HepG2 (cell line): ENCODE data around the gene TOM1L2. TPM values are rescaled to one million over a fixed set of nuclear protein-coding genes. Genes with fewer than 3 reads are reported as not detected.

Experiments used
- ATAC-seq: fragments of 200-7000 bp; cut with Tn5 transposase; 3 replicates; pipeline ENCODE4 v1.9.1; 2020; ENCODE audit warnings: mild to moderate bottlenecking, moderate library complexity
- BruUV-seq: library from RNA; stranded (reverse); fragments of 400-500 nt; replicated peaks from 2 replicates; lab custom pipeline; 2021; lab: Mats Ljungman, UMichigan
- CTCF ChIA-PET: fragments of 300-600 bp; formaldehyde crosslinking; extraction: SDS; loops from one replicate; lab custom pipeline; 2021; ENCODE audit warnings: low total read pairs, inconsistent platforms, low intra/inter-chr PET ratio; lab: Yijun Ruan, JAX
- POLR2A ChIA-PET: fragments of 350-600 bp; sonication (Branson Sonifier 250); formaldehyde crosslinking; loops from one replicate; lab custom pipeline; 2020; ENCODE audit warnings: antibody characterized with exemption, inconsistent platforms; lab: Yijun Ruan, JAX
- DNase-seq: peaks from one replicate; pipeline ENCODE4 v3.0.0-alpha.2; 2015; ENCODE audit warnings: low spot score
- FAIRE-seq: peaks from 3 replicates; lab custom pipeline; 2011; peaks lifted over from hg19 to GRCh38; lab: Jason Lieb, UNC
- H2AFZ ChIP-seq: one replicate; pipeline ENCODE4 v1.6.1; 2011; ENCODE audit warnings: low read length, inconsistent platforms
- H3K27ac ChIP-seq: fragments of 300-600 bp; 3 replicates; pipeline ENCODE4 v1.8.0; 2011; ENCODE audit warnings: mixed run types, mild to moderate bottlenecking, mixed read lengths, low read length, inconsistent platforms; ENCODE audit not compliant: insufficient read depth; ENCODE audit errors: extremely low read length
- H3K27me3 ChIP-seq, 2 experiments: fragments of 200-600 bp in 1 of 2; 2 replicates in 1 of 2; 3 replicates in 1 of 2; pipeline versions ENCODE4 v1.6.0 to v1.8.0; 2011; ENCODE audit warnings: low read length in 2 of 2, mild to moderate bottlenecking in 2 of 2, moderate library complexity in 2 of 2, inconsistent platforms in 1 of 2; ENCODE audit not compliant: insufficient read depth in 2 of 2, control insufficient read depth in 1 of 2
- H3K36me3 ChIP-seq, 2 experiments: fragments of 200-600 bp in 1 of 2; replicated peaks in 1 of 2; 2 replicates in 1 of 2; 3 replicates in 1 of 2; pipeline versions ENCODE4 v1.5.1 to v1.8.0; 2011; ENCODE audit warnings: low read length in 2 of 2, inconsistent platforms in 1 of 2; ENCODE audit not compliant: insufficient read depth in 2 of 2, control insufficient read depth in 1 of 2
- H3K4me1 ChIP-seq: 2 replicates; pipeline ENCODE4 v1.5.1; 2012; ENCODE audit warnings: low read length, inconsistent platforms; ENCODE audit not compliant: insufficient read depth
- H3K4me2 ChIP-seq: 2 replicates; pipeline ENCODE4 v1.6.0; 2011; ENCODE audit warnings: low read depth, low read length, inconsistent platforms
- H3K4me3 ChIP-seq, 3 experiments: fragments of 200-600 bp in 1 of 3; sonication (generic), shearing (Covaris generic) in 1 of 3; replicated peaks in 1 of 3; 2 replicates each; pipeline ENCODE4 v1.5.1; 2011 to 2016; ENCODE audit warnings: low read length in 3 of 3, inconsistent platforms in 2 of 3, low read depth in 2 of 3, mild to moderate bottlenecking in 2 of 3, control low read depth in 1 of 3, mixed read lengths in 1 of 3; ENCODE audit not compliant: insufficient read depth in 1 of 3
- H3K79me2 ChIP-seq: one replicate; pipeline ENCODE4 v1.6.1; 2011; ENCODE audit warnings: low read length, inconsistent platforms; ENCODE audit not compliant: insufficient read depth
- H3K9ac ChIP-seq: 2 replicates; pipeline ENCODE4 v1.6.0; 2011; ENCODE audit warnings: mild to moderate bottlenecking, low read depth, low read length, inconsistent platforms; ENCODE audit not compliant: insufficient read depth
- H3K9me3 ChIP-seq: 2 replicates; pipeline ENCODE4 v1.5.1; 2012; ENCODE audit warnings: mild to moderate bottlenecking, low read length
- H4K20me1 ChIP-seq: 2 replicates; pipeline ENCODE4 v1.6.0; 2011; ENCODE audit warnings: inconsistent platforms, mild to moderate bottlenecking, low read length, moderate library complexity; ENCODE audit not compliant: insufficient read depth
- ETV5 ChIP-seq: IDR thresholded peaks from 2 replicates; pipeline ENCODE4 v1.6.1; 2018; ENCODE audit warnings: missing biosample characterization, missing genetic modification reagents, inconsistent platforms, borderline replicate concordance
- NR2F2 ChIP-seq: IDR thresholded peaks from 2 replicates; pipeline ENCODE4 v1.6.1; 2012; ENCODE audit warnings: low read depth, inconsistent platforms, borderline replicate concordance
- PCBP2 ChIP-seq: fragments of 200-400 bp; formaldehyde crosslinking; optimal IDR thresholded peaks from 2 replicates; pipeline ENCODE3; 2018; ENCODE audit warnings: low read length, low read depth; ENCODE audit not compliant: poor library complexity, severe bottlenecking
- SPEN ChIP-seq: sonication (generic); formaldehyde crosslinking; IDR thresholded peaks from 2 replicates; pipeline ENCODE4 v1.5.1; 2020; ENCODE audit warnings: low read depth, mild to moderate bottlenecking, missing genetic modification reagents
- ZFP37 ChIP-seq: sonication (generic); formaldehyde crosslinking; IDR thresholded peaks from 2 replicates; pipeline ENCODE4 v1.4.0; 2020; ENCODE audit warnings: missing genetic modification reagents, borderline replicate concordance
- ZNF20 ChIP-seq: sonication (generic); formaldehyde crosslinking; IDR thresholded peaks from 2 replicates; pipeline ENCODE4 v1.4.0; 2020; ENCODE audit warnings: mild to moderate bottlenecking, moderate library complexity, missing genetic modification reagents
- ZNF383 ChIP-seq: sonication (generic); formaldehyde crosslinking; IDR thresholded peaks from 2 replicates; pipeline ENCODE4 v1.4.0; 2020; ENCODE audit warnings: missing genetic modification reagents, mild to moderate bottlenecking, borderline replicate concordance
- ZNF484 ChIP-seq: sonication (generic); formaldehyde crosslinking; IDR thresholded peaks from 2 replicates; pipeline ENCODE4 v1.5.1; 2020; ENCODE audit warnings: mild to moderate bottlenecking, low read depth, missing genetic modification reagents, borderline replicate concordance
- whole genome bisulfite sequencing: methylation state at CpG from one replicate; pipeline ENCODE4 v1.1.6; 2017; ENCODE audit warnings: low lambda C conversion rate; 5-methylcytosine and 5-hydroxymethylcytosine counted together
- in situ Hi-C: cut with HindIII; loops from 2 replicates; pipeline ENCODE4 v1.10.0; 2017; ENCODE audit warnings: low pct_unique_long_range_greater_than_20kb; ENCODE audit not compliant: extremely low pct_ligation_motif_present
- intact Hi-C: fragments of 100-400 bp; cut with micrococcal nuclease; formaldehyde crosslinking; loops from one replicate; pipeline ENCODE4 v1.10.0; 2022; ENCODE audit not compliant: unreplicated experiment
- polyA plus RNA-seq, 8 experiments: library from polyadenylated mRNA; depleted of rRNA in 3 of 8; stranded (reverse) in 7 of 8; unstranded in 1 of 8; fragments of >200 nt; fragmentation: Illumina TruSeq in 4 of 8; extraction: Trizol in 4 of 8; gene quantifications; 2 replicates each; pipeline versions ENCODE4 v1.2.1 to v1.2.3, GENCODE V29; 2011 to 2016; ENCODE audit warnings: low read depth in 4 of 8, missing spikeins in 1 of 8, mixed read lengths in 1 of 8; ENCODE audit not compliant: insufficient read depth in 1 of 8
- total RNA-seq, 5 experiments: library from RNA; depleted of rRNA; stranded (reverse); fragments of >200 nt; fragmentation: Illumina TruSeq; extraction: Trizol; gene quantifications; 2 replicates each; pipeline ENCODE4 v1.2.3, GENCODE V29; 2016; ENCODE audit warnings: low read depth in 1 of 5
- TF ChIP-seq, protein P1 (sequence below): sonication (generic); formaldehyde crosslinking; IDR thresholded peaks from 2 replicates; pipeline ENCODE4 v1.4.0; 2020; ENCODE audit warnings: missing genetic modification reagents, mild to moderate bottlenecking, borderline replicate concordance
- TF ChIP-seq, protein P2 (sequence below): sonication (generic); formaldehyde crosslinking; IDR thresholded peaks from 2 replicates; pipeline ENCODE4 v1.8.1; 2023; ENCODE audit warnings: mild to moderate bottlenecking, missing genetic modification reagents, borderline replicate concordance
- TF ChIP-seq, protein P3 (sequence below): sonication (generic); formaldehyde crosslinking; IDR thresholded peaks from 2 replicates; pipeline ENCODE4 v1.9.0; 2021; ENCODE audit warnings: missing genetic modification reagents, borderline replicate concordance
- TF ChIP-seq, protein P4 (sequence below): sonication (generic); formaldehyde crosslinking; IDR thresholded peaks from 2 replicates; pipeline ENCODE4 v1.4.0; 2020; ENCODE audit warnings: low read depth, missing genetic modification reagents
- TF ChIP-seq, protein P5 (sequence below): sonication (generic); formaldehyde crosslinking; IDR thresholded peaks from 2 replicates; pipeline ENCODE4 v1.4.0; 2020; ENCODE audit warnings: missing genetic modification reagents

The TOM1L2 gene
- total and polyA plus RNA-seq, 2 of the 13 experiments (the other 11 are each of a cell fraction or from before 2014, with no cell fraction given) = 4.7 to 7.4 TPM

DNA sequence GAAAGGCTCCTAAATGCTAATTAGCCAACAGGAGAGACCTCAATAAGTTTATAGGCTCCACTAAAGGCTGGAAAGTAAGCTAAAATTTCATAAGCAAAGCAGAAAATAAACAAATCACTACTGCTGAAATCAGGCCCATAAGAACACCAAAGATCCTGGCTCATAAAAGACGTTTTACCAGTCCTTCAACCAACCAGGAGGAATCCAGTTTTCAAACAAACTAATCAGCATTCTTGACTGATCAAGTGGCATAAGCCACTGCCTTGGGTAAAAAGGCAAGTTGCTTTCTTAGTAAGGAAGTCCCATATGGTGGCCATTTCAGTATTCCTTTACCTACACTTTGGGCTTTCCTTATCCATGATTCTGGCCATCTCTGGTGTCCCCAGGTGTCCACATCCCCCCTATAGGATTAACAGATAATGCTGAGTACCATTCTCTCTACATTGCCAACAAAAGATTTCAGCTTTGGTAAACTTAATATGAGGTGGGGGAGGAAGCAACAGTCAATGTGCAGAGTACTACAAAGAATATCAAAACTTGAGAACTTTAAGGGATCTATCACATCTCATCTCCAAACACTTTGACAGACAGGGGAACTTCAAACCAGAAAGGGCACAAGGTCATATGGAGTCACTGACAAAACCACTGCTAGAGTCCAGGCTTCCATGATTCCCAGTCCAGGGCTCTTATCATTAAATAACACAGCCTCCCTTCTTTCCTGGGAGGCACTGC lies 1.3 kb downstream of the TOM1L2 start:
- FAIRE-seq = no peak
- Histone ChIP-seq H3K27me3 (peaks cover 0 to 6% of the 10 kb centered on the region in 2 experiments; a peak in 2 of 5 replicates), H3K4me3 (peak overlapping the region; percentile 77 to 90 (median 90)), H3K4me2 (peak overlapping the region; percentile 98), H4K20me1 (no peaks in the 10 kb centered on the region), H2AFZ (no peak overlapping the region), H3K9ac (peak overlapping the region; percentile 80; the same call in 1 of the 2 replicates), H3K27ac (no peak overlapping the region), H3K4me1 (peaks cover 23% of the 10 kb centered on the region), H3K36me3 (no peaks in the 10 kb centered on the region), H3K9me3 (no peaks in the 10 kb centered on the region), H3K79me2 (peaks cover 2% of the 10 kb centered on the region)
- WGBS = 23% methylated on average over 1 of the region's 1 CpG
- DNase-seq = no peak
- in situ Hi-C loops (no loop called here), intact Hi-C loops (loop anchor here (5.0 kb wide), 1 partner anchor 49 kb away; no protein-coding TSS in a partner anchor)
- CTCF ChIA-PET = no interaction called here
- no peak for ATAC-seq
- POLR2A ChIA-PET = no interaction called here
- BruUV-seq = TSS peak; percentile 58
- TF ChIP-seq ZNF383 (CRISPR knock-in tag) (no peak), ETV5 (CRISPR knock-in tag) (no peak), PCBP2 (no peak), ZNF20 (CRISPR knock-in tag) (no peak), SPEN (no peak), NR2F2 (no peak), ZFP37 (no peak), ZNF484 (CRISPR knock-in tag) (no peak)
- TF ChIP-seq, protein P1, sequence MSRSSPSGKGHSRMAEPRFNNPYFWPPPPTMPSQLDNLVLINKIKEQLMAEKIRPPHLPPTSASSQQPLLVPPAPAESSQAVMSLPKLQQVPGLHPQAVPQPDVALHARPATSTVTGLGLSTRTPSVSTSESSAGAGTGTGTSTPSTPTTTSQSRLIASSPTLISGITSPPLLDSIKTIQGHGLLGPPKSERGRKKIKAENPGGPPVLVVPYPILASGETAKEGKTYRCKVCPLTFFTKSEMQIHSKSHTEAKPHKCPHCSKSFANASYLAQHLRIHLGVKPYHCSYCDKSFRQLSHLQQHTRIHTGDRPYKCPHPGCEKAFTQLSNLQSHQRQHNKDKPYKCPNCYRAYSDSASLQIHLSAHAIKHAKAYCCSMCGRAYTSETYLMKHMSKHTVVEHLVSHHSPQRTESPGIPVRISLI (CRISPR knock-in tag) = no peak
- TF ChIP-seq, protein P2, sequence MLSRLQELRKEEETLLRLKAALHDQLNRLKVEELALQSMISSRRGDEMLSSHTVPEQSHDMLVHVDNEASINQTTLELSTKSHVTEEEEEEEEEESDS (CRISPR knock-in tag) = no peak
- TF ChIP-seq, protein P3, sequence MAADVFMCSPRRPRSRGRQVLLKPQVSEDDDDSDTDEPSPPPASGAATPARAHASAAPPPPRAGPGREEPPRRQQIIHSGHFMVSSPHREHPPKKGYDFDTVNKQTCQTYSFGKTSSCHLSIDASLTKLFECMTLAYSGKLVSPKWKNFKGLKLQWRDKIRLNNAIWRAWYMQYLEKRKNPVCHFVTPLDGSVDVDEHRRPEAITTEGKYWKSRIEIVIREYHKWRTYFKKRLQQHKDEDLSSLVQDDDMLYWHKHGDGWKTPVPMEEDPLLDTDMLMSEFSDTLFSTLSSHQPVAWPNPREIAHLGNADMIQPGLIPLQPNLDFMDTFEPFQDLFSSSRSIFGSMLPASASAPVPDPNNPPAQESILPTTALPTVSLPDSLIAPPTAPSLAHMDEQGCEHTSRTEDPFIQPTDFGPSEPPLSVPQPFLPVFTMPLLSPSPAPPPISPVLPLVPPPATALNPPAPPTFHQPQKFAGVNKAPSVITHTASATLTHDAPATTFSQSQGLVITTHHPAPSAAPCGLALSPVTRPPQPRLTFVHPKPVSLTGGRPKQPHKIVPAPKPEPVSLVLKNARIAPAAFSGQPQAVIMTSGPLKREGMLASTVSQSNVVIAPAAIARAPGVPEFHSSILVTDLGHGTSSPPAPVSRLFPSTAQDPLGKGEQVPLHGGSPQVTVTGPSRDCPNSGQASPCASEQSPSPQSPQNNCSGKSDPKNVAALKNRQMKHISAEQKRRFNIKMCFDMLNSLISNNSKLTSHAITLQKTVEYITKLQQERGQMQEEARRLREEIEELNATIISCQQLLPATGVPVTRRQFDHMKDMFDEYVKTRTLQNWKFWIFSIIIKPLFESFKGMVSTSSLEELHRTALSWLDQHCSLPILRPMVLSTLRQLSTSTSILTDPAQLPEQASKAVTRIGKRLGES (CRISPR knock-in tag) = no peak
- TF ChIP-seq, protein P4, sequence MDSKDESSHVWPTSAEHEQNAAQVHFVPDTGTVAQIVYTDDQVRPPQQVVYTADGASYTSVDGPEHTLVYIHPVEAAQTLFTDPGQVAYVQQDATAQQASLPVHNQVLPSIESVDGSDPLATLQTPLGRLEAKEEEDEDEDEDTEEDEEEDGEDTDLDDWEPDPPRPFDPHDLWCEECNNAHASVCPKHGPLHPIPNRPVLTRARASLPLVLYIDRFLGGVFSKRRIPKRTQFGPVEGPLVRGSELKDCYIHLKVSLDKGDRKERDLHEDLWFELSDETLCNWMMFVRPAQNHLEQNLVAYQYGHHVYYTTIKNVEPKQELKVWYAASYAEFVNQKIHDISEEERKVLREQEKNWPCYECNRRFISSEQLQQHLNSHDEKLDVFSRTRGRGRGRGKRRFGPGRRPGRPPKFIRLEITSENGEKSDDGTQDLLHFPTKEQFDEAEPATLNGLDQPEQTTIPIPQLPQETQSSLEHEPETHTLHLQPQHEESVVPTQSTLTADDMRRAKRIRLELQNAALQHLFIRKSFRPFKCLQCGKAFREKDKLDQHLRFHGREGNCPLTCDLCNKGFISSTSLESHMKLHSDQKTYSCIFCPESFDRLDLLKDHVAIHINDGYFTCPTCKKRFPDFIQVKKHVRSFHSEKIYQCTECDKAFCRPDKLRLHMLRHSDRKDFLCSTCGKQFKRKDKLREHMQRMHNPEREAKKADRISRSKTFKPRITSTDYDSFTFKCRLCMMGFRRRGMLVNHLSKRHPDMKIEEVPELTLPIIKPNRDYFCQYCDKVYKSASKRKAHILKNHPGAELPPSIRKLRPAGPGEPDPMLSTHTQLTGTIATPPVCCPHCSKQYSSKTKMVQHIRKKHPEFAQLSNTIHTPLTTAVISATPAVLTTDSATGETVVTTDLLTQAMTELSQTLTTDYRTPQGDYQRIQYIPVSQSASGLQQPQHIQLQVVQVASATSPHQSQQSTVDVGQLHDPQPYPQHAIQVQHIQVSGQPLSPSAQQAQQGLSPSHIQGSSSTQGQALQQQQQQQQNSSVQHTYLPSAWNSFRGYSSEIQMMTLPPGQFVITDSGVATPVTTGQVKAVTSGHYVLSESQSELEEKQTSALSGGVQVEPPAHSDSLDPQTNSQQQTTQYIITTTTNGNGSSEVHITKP (CRISPR knock-in tag) = no peak
- TF ChIP-seq, protein P5, sequence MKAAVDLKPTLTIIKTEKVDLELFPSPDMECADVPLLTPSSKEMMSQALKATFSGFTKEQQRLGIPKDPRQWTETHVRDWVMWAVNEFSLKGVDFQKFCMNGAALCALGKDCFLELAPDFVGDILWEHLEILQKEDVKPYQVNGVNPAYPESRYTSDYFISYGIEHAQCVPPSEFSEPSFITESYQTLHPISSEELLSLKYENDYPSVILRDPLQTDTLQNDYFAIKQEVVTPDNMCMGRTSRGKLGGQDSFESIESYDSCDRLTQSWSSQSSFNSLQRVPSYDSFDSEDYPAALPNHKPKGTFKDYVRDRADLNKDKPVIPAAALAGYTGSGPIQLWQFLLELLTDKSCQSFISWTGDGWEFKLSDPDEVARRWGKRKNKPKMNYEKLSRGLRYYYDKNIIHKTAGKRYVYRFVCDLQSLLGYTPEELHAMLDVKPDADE (CRISPR knock-in tag) = no peak
